DND-41 (cell line): ENCODE results near the gene RAD18.

ENCODE experiments used
- ATAC-seq: fragments of 200-7000 bp; cut with Tn5 transposase; 3 replicates; pipeline ENCODE4 v1.9.1; 2021; ENCODE audit warnings: low read depth; ENCODE audit not compliant: insufficient read depth
- DNase-seq: peaks from one replicate; pipeline ENCODE4 v3.0.0-alpha.2; 2020
- H2AFZ ChIP-seq: 2 replicates; pipeline ENCODE4 v1.6.0; 2012; ENCODE audit warnings: low read depth, low read length
- H3K27ac ChIP-seq: 2 replicates; pipeline ENCODE4 v1.5.1; 2012; ENCODE audit warnings: low read length, inconsistent platforms
- H3K27me3 ChIP-seq: fragments of 200-600 bp; sonication (generic); 2 replicates; pipeline ENCODE4 v1.6.0; 2012; ENCODE audit warnings: low read length, mild to moderate bottlenecking, inconsistent platforms; ENCODE audit not compliant: insufficient read depth, poor library complexity
- H3K36me3 ChIP-seq: 2 replicates; pipeline ENCODE4 v1.5.1; 2012; ENCODE audit warnings: low read length, inconsistent platforms; ENCODE audit not compliant: insufficient read depth
- H3K4me1 ChIP-seq: 2 replicates; pipeline ENCODE4 v1.5.1; 2012; ENCODE audit warnings: mild to moderate bottlenecking, low read length; ENCODE audit not compliant: insufficient read depth
- H3K4me2 ChIP-seq: 2 replicates; pipeline ENCODE4 v1.6.0; 2012; ENCODE audit warnings: mild to moderate bottlenecking, moderate library complexity, low read length, inconsistent platforms; ENCODE audit not compliant: insufficient read depth
- H3K4me3 ChIP-seq, 2 experiments: fragments of 200-600 bp in 1 of 2; shearing (Covaris generic) in 1 of 2; 2 replicates each; pipeline ENCODE4 v1.5.1; 2012 to 2016; ENCODE audit warnings: inconsistent platforms in 2 of 2, low read length in 2 of 2, mild to moderate bottlenecking in 2 of 2, low read depth in 1 of 2, moderate library complexity in 1 of 2
- H3K79me2 ChIP-seq: 2 replicates; pipeline ENCODE4 v1.6.0; 2012; ENCODE audit warnings: low read length, inconsistent platforms; ENCODE audit not compliant: insufficient read depth
- H3K9ac ChIP-seq: 2 replicates; pipeline ENCODE4 v1.6.0; 2012; ENCODE audit warnings: low read depth, mild to moderate bottlenecking, inconsistent platforms, low read length, moderate library complexity
- H3K9me3 ChIP-seq: 2 replicates; pipeline ENCODE4 v1.5.1; 2012; ENCODE audit warnings: low read length, moderate library complexity, mild to moderate bottlenecking, inconsistent platforms; ENCODE audit not compliant: insufficient read depth, severe bottlenecking
- H4K20me1 ChIP-seq: 2 replicates; pipeline ENCODE4 v1.6.0; 2012; ENCODE audit warnings: low read length; ENCODE audit not compliant: insufficient read depth
- CTCF ChIP-seq: IDR thresholded peaks from 2 replicates; pipeline ENCODE4 v1.5.1; 2012; ENCODE audit warnings: borderline replicate concordance, low read length, moderate library complexity, mild to moderate bottlenecking; ENCODE audit not compliant: poor library complexity, severe bottlenecking; ENCODE audit errors: extremely low read depth
- EZH2 ChIP-seq: IDR thresholded peaks from 3 replicates; pipeline ENCODE4 v1.6.1; 2012; ENCODE audit warnings: borderline replicate concordance, low read depth, mild to moderate bottlenecking, moderate library complexity, low read length, inconsistent platforms; ENCODE audit not compliant: severe bottlenecking

RAD18 gene

GRCh38 chr3:8966150-8966819, 3.0 kb upstream of the RAD18 start:
- peaks cover 2% of the 10 kb centered on the region for H3K27me3 ChIP-seq
- H3K27ac ChIP-seq, result no peak overlapping the region
- peaks cover 23% of the 10 kb centered on the region for H3K4me1 ChIP-seq
- no peak overlapping the region for H3K4me3 ChIP-seq
- ATAC-seq (no peak), DNase-seq (no peak)
- H4K20me1 ChIP-seq, result no peaks in the 10 kb centered on the region; the same call in 1 of the 2 replicates
- H2AFZ ChIP-seq, result no peak overlapping the region
- TF ChIP-seq EZH2 (no peak), CTCF (no peak)
- H3K4me2 ChIP-seq, result no peak overlapping the region
- H3K9ac ChIP-seq, result no peak overlapping the region
- no peaks in the 10 kb centered on the region for H3K9me3 ChIP-seq
- H3K36me3 ChIP-seq, result no peaks in the 10 kb centered on the region
- H3K79me2 ChIP-seq, result peaks cover 20% of the 10 kb centered on the region

GRCh38 chr3:8964436-8965370, 1.4 kb upstream of the RAD18 start:
- no peak overlapping the region for H3K4me2 ChIP-seq
- H3K79me2 ChIP-seq, result peaks cover 36% of the 10 kb centered on the region
- H3K27me3 ChIP-seq, result no peaks in the 10 kb centered on the region
- H2AFZ ChIP-seq, result peak overlapping the region; percentile 81
- no peak overlapping the region for H3K27ac ChIP-seq
- H3K4me3 ChIP-seq, result no peak overlapping the region
- H3K36me3 ChIP-seq, result peaks cover 3% of the 10 kb centered on the region; the same call in 1 of the 2 replicates
- H3K4me1 ChIP-seq, result peaks cover 33% of the 10 kb centered on the region
- no peak overlapping the region for H3K9ac ChIP-seq
- peaks cover 4% of the 10 kb centered on the region; the same call in 1 of the 2 replicates for H4K20me1 ChIP-seq
- ATAC-seq (no peak), DNase-seq (no peak)
- no peak for TF ChIP-seq CTCF
- no peak for TF ChIP-seq EZH2
- no peaks in the 10 kb centered on the region for H3K9me3 ChIP-seq

- peaks cover 16% of the 10 kb centered on the region; the same call in 1 of the 2 replicates for H4K20me1 ChIP-seq
- H3K4me1 ChIP-seq, result peaks cover 36% of the 10 kb centered on the region
- H2AFZ ChIP-seq, result peak overlapping the region; percentile 81
- H3K9ac ChIP-seq, result peak overlapping the region; percentile 68
- peaks cover 25% of the 10 kb centered on the region for H3K36me3 ChIP-seq
- H3K27ac ChIP-seq, result peak overlapping the region; percentile 74
- peaks cover 59% of the 10 kb centered on the region for H3K79me2 ChIP-seq
- DNase-seq, result no peak
- peak overlapping the region; percentile 82 to 88 for H3K4me3 ChIP-seq
- peak overlapping the region; percentile 85 for H3K4me2 ChIP-seq
- H3K27me3 ChIP-seq, result no peaks in the 10 kb centered on the region
- 0 out of 3 replicates have a peak, but pooled peaks have one; percentile 27 for ATAC-seq
- H3K9me3 ChIP-seq, result no peaks in the 10 kb centered on the region
- TF ChIP-seq CTCF (no peak), EZH2 (no peak)
Observed at GRCh38 chr3:8962226-8962861, 928 bp downstream of the RAD18 start.
